Measurements from ENCODE around the gene TTYH2. TPM values are rescaled to one million over a fixed set of nuclear protein-coding genes. Genes with fewer than 3 reads are reported as not detected.

The TTYH2 gene
- total and polyA plus RNA-seq, 2 of the 4 experiments (the other 2 are of a cell fraction): 2.3 to 6.8 TPM

DNA sequence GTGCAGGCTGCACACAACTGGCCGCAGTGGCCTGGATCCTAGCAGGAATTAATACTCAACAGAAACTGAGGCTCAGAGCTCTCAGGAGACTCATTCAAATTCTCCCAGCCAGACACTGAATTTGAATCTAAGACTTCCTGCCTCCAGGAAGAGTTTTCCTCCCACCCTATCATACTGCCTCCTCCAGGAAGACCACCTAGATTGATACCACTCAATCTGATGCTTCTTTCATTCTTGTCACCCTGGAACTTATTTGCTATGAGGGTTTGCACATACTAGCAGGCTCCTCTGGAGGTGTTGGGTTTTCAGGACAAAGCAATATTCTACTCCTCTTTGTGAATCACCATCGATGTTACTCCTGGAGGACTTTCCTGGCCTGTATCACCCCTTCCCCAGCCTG, 15.6 kb upstream of the TTYH2 start:
- no peaks in the 10 kb centered on the region for H3K9me1 ChIP-seq (ENCODE audit: insufficient read depth, low read length)
- no peak overlapping the region for H2BK20ac ChIP-seq (ENCODE audit: low read depth, low read length)
- no peaks in the 10 kb centered on the region for H3K9me3 ChIP-seq (ENCODE audit: control insufficient read depth, insufficient read depth, low read length)
- no peak overlapping the region for H3K18ac ChIP-seq (ENCODE audit: low read depth, low read length)
- no peaks in the 10 kb centered on the region for H3K4me1 ChIP-seq (ENCODE audit: control insufficient read depth, insufficient read depth, low read length)
- no peak overlapping the region for H3K4me2 ChIP-seq (ENCODE audit: low read depth, low read length)
- no peak overlapping the region for H3K27ac ChIP-seq (ENCODE audit: insufficient read depth, low read length)
- H2BK15ac ChIP-seq (ENCODE audit: low read depth, low read length): no peak overlapping the region
- H2BK5ac ChIP-seq (ENCODE audit: low read depth, low read length, poor library complexity, severe bottlenecking): no peak overlapping the region
- H3K36me3 ChIP-seq (ENCODE audit: control insufficient read depth, insufficient read depth, low read length): no peaks in the 10 kb centered on the region
- 83% methylated on average over 1 of the region's 2 CpGs; no CpG with 5 or more reads in 1 of the 2 experiments for WGBS, 2 experiments (ENCODE audit: extremely low coverage in 2 of 2, insufficient read length in 1 of 2)
- H3K23ac ChIP-seq (ENCODE audit: low read depth, low read length): no peak overlapping the region
- in situ Hi-C loops (cut with MboI; ENCODE audit: low sequenced_read_pairs) (loop anchor here (25.0 kb wide), 1 partner anchor 936 kb away; the partner anchor contains the start of gene CPSF4L), dilution Hi-C loops (cut with HindIII; ENCODE audit: low sequenced_read_pairs, unreplicated experiment) (no loop called here), intact Hi-C loops (cut with micrococcal nuclease) (no loop called here)
- no peak overlapping the region for H3K4me3 ChIP-seq (ENCODE audit: insufficient read depth, low read depth, low read length)
- ChIA-PET CTCF (no interaction called here), POLR2A (ENCODE audit: unreplicated experiment) (no interaction called here)
- H3K14ac ChIP-seq (replicated peaks; ENCODE audit: low read depth, low read length): no peak overlapping the region
- no peak overlapping the region for H4K8ac ChIP-seq (ENCODE audit: low read depth in 2 of 2, low read length in 2 of 2)
- H2AK9ac ChIP-seq (replicated peaks; ENCODE audit: low read depth, low read length, poor library complexity): no peak overlapping the region
- no peaks in the 10 kb centered on the region for H3K79me1 ChIP-seq (ENCODE audit: low read depth in 1 of 2, low read length in 2 of 2)
- H4K20me1 ChIP-seq (ENCODE audit: insufficient read depth, low read length): no peaks in the 10 kb centered on the region
- H2AFZ ChIP-seq (replicated peaks; ENCODE audit: low read length, poor library complexity): no peak overlapping the region
- peaks cover 33% of the 10 kb centered on the region for H3K27me3 ChIP-seq (ENCODE audit: control insufficient read depth, insufficient read depth, low read length)
- H3K56ac ChIP-seq (ENCODE audit: extremely low read depth, insufficient read depth, low read length): no peak overlapping the region
- no TSS peak for BruUV-seq (replicated peaks)
- H4K5ac ChIP-seq (ENCODE audit: low read depth, low read length): no peak overlapping the region
- no peak overlapping the region for H3K9ac ChIP-seq (ENCODE audit: low read depth, low read length)
- H2BK120ac ChIP-seq (ENCODE audit: low read depth, low read length): no peak overlapping the region
- H3K4ac ChIP-seq (ENCODE audit: low read depth, low read length): no peak overlapping the region
- no peak for ATAC-seq (ENCODE audit: low read depth)
- TF ChIP-seq RFX5 (IDR thresholded peaks at IDR 0.05; ENCODE audit: low read depth, low read length): no peak
- TF ChIP-seq MXI1 (IDR thresholded peaks at IDR 0.05; ENCODE audit: borderline replicate concordance, low read depth, low read length): no peak
- TF ChIP-seq, protein P1, sequence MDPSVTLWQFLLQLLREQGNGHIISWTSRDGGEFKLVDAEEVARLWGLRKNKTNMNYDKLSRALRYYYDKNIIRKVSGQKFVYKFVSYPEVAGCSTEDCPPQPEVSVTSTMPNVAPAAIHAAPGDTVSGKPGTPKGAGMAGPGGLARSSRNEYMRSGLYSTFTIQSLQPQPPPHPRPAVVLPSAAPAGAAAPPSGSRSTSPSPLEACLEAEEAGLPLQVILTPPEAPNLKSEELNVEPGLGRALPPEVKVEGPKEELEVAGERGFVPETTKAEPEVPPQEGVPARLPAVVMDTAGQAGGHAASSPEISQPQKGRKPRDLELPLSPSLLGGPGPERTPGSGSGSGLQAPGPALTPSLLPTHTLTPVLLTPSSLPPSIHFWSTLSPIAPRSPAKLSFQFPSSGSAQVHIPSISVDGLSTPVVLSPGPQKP (IDR thresholded peaks at IDR 0.05; ENCODE audit: borderline replicate concordance, low read depth, low read length): no peak
- no peak for TF ChIP-seq BHLHE40 (IDR thresholded peaks at IDR 0.05; ENCODE audit: low read depth, low read length)
- TF ChIP-seq CHD1 (IDR thresholded peaks at IDR 0.05; ENCODE audit: low read depth, low read length): no peak
- TF ChIP-seq, protein P2, sequence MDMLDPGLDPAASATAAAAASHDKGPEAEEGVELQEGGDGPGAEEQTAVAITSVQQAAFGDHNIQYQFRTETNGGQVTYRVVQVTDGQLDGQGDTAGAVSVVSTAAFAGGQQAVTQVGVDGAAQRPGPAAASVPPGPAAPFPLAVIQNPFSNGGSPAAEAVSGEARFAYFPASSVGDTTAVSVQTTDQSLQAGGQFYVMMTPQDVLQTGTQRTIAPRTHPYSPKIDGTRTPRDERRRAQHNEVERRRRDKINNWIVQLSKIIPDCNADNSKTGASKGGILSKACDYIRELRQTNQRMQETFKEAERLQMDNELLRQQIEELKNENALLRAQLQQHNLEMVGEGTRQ (IDR thresholded peaks at IDR 0.05; ENCODE audit: low read depth, low read length): no peak
- TF ChIP-seq MAZ (IDR thresholded peaks at IDR 0.05; ENCODE audit: borderline replicate concordance, low read depth, low read length): no peak
- no peak for TF ChIP-seq RAD21 (IDR thresholded peaks at IDR 0.05; ENCODE audit: low read length)
- TF ChIP-seq RCOR1 (IDR thresholded peaks at IDR 0.05; ENCODE audit: insufficient replicate concordance, low read length): no peak
- no peak overlapping the region for H4K91ac ChIP-seq (ENCODE audit: insufficient read depth, low read depth, low read length)
- H2AK5ac ChIP-seq (ENCODE audit: low read depth, low read length): no peak overlapping the region
- no peak for DNase-seq
